Neural progenitor cell (in vitro differentiated cells): ENCODE data around the gene CTLA4. TPM values are rescaled to one million over a fixed set of nuclear protein-coding genes. Genes with fewer than 3 reads are reported as not detected.

Experiments used
- DNase-seq: peaks from one replicate; pipeline ENCODE4 v3.0.0-alpha.2; 2016; ENCODE audit warnings: low spot score
- H2AFZ ChIP-seq: fragments of 200-600 bp; sonication (generic); replicated peaks from 2 replicates; pipeline ENCODE4 v1.6.1; 2016; ENCODE audit warnings: antibody characterized with exemption
- H3F3A ChIP-seq: fragments of 200-600 bp; sonication (generic); 2 replicates; pipeline ENCODE4 v1.6.1; 2016; ENCODE audit warnings: antibody characterized with exemption, low read depth
- H3K27ac ChIP-seq: fragments of 200-600 bp; sonication (generic); 2 replicates; pipeline ENCODE4 v1.5.1; 2016; ENCODE audit warnings: mild to moderate bottlenecking
- H3K27me3 ChIP-seq: fragments of 200-600 bp; sonication (generic); 2 replicates; pipeline ENCODE4 v1.6.1; 2016; ENCODE audit warnings: mild to moderate bottlenecking, moderate library complexity
- H3K36me3 ChIP-seq: fragments of 200-600 bp; sonication (generic); 2 replicates; pipeline ENCODE4 v1.5.1; 2016
- H3K4me1 ChIP-seq: fragments of 200-600 bp; sonication (generic); 2 replicates; pipeline ENCODE4 v1.6.1; 2016; ENCODE audit warnings: mixed run types
- H3K4me2 ChIP-seq: fragments of 200-600 bp; sonication (generic); 2 replicates; pipeline ENCODE4 v1.6.1; 2016
- H3K4me3 ChIP-seq: fragments of 200-600 bp; sonication (generic); 2 replicates; pipeline ENCODE4 v1.5.1; 2016
- H3K79me2 ChIP-seq: fragments of 200-600 bp; sonication (generic); 2 replicates; pipeline ENCODE4 v1.6.1; 2016; ENCODE audit warnings: low read depth
- H3K9ac ChIP-seq: fragments of 200-600 bp; sonication (generic); 2 replicates; pipeline ENCODE4 v1.6.1; 2016
- H3K9me3 ChIP-seq: fragments of 200-600 bp; sonication (generic); 2 replicates; pipeline ENCODE4 v1.5.1; 2016; ENCODE audit warnings: low read depth
- H4K20me1 ChIP-seq: fragments of 200-600 bp; sonication (generic); 2 replicates; pipeline ENCODE4 v1.6.1; 2016; ENCODE audit warnings: low read depth
- H3K27ac Mint-ChIP-seq: 3 replicates; pipeline ENCODE4 v1.8.0; 2021; ENCODE audit warnings: mixed read lengths
- H3K27me3 Mint-ChIP-seq: 2 replicates; pipeline ENCODE4 v1.8.0; 2022; ENCODE audit warnings: low read depth, mild to moderate bottlenecking, inconsistent platforms, moderate library complexity, mixed read lengths; ENCODE audit not compliant: insufficient read depth
- H3K36me3 Mint-ChIP-seq: 3 replicates; pipeline ENCODE4 v1.8.0; 2021; ENCODE audit warnings: mixed read lengths
- H3K4me1 Mint-ChIP-seq: 3 replicates; pipeline ENCODE4 v1.8.0; 2021; ENCODE audit warnings: mixed read lengths
- H3K4me3 Mint-ChIP-seq: 3 replicates; pipeline ENCODE4 v1.8.0; 2021; ENCODE audit warnings: mild to moderate bottlenecking, moderate library complexity, mixed read lengths
- H3K9me3 Mint-ChIP-seq: 3 replicates; pipeline ENCODE4 v1.8.0; 2020; ENCODE audit warnings: mixed read lengths
- EZH2 ChIP-seq: fragments of 200-600 bp; sonication (generic); IDR thresholded peaks from 2 replicates; pipeline ENCODE4 v1.6.1; 2017; ENCODE audit warnings: antibody characterized with exemption, mild to moderate bottlenecking, moderate library complexity
- EZH2phosphoT487 ChIP-seq: fragments of 200-600 bp; sonication (generic); IDR thresholded peaks from 2 replicates; pipeline ENCODE4 v1.6.1; 2017; ENCODE audit warnings: antibody characterized with exemption
- total RNA-seq: library from RNA; depleted of rRNA; stranded (reverse); fragments of >200 nt; gene quantifications from 2 replicates; pipeline ENCODE4 v1.2.3, GENCODE V29; 2015; ENCODE audit warnings: low replicate concordance
- TF ChIP-seq, protein P1 (sequence below): fragments of 200-600 bp; sonication (generic); IDR thresholded peaks from 2 replicates; pipeline ENCODE4 v1.5.1; 2017; ENCODE audit warnings: antibody characterized with exemption, mild to moderate bottlenecking

CTLA4 gene
- total RNA-seq, 1 donor from 2014 or later, result not detected

DNA sequence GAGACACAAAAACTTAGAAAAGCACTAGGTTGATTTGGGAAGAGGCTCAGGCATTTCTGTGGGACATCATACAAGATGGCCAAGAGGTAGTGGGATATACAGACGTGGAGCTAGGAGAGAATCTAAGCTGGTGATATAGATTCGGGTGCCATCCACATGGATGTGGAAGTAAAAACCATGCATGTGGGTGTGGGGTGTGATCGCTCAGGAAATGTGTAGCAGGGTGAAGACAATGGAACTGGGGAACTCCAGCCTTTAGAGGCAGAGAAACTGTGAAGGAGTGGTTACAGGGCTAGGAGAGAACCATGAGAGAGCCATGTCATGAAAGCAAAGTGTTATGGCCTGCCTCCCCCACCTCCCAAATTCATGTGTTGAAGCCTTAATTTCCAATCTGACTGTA, 43.0 kb upstream of the CTLA4 start:
- Mint-ChIP-seq H3K4me3 (no peak overlapping the region), H3K36me3 (no peaks in the 10 kb centered on the region), H3K9me3 (peaks cover 2% of the 10 kb centered on the region), H3K27ac (no peak overlapping the region), H3K27me3 (peaks cover 3% of the 10 kb centered on the region), H3K4me1 (peaks cover 4% of the 10 kb centered on the region)
- no peak overlapping the region for H3K9ac ChIP-seq
- no peaks in the 10 kb centered on the region for H3K27me3 ChIP-seq
- H3K4me2 ChIP-seq, result no peak overlapping the region
- H3K79me2 ChIP-seq, result no peaks in the 10 kb centered on the region
- H4K20me1 ChIP-seq, result no peaks in the 10 kb centered on the region
- H3K4me1 ChIP-seq, result no peaks in the 10 kb centered on the region
- H3F3A ChIP-seq, result no peaks in the 10 kb centered on the region
- no peak for DNase-seq
- H3K9me3 ChIP-seq, result no peaks in the 10 kb centered on the region
- H3K36me3 ChIP-seq, result no peaks in the 10 kb centered on the region
- TF ChIP-seq EZH2 (no peak), EZH2phosphoT487 (no peak)
- TF ChIP-seq, protein P1, sequence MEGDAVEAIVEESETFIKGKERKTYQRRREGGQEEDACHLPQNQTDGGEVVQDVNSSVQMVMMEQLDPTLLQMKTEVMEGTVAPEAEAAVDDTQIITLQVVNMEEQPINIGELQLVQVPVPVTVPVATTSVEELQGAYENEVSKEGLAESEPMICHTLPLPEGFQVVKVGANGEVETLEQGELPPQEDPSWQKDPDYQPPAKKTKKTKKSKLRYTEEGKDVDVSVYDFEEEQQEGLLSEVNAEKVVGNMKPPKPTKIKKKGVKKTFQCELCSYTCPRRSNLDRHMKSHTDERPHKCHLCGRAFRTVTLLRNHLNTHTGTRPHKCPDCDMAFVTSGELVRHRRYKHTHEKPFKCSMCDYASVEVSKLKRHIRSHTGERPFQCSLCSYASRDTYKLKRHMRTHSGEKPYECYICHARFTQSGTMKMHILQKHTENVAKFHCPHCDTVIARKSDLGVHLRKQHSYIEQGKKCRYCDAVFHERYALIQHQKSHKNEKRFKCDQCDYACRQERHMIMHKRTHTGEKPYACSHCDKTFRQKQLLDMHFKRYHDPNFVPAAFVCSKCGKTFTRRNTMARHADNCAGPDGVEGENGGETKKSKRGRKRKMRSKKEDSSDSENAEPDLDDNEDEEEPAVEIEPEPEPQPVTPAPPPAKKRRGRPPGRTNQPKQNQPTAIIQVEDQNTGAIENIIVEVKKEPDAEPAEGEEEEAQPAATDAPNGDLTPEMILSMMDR, result no peak
- H3K4me3 ChIP-seq, result no peak overlapping the region
- H3K27ac ChIP-seq, result no peak overlapping the region
- H2AFZ ChIP-seq, result no peak overlapping the region

DNA sequence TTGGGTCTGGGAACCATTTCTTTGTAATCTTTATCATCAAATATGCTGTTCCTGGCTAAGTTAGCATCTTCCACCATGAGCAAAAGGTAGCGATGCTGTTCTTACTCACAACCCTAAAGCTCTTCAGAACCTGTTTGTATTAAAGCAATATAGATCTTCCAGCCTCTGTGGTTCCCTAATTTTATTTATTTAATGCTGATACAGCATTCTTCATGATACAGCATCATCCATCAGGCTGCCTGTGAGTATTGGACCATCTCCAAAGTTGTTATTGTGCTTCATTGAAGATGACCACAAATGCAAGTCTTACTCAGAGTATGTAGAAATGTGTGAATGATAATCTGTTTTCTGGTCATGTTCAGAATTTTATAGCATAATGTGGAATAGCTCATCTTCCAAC, 40.9 kb upstream of the CTLA4 start:
- Histone ChIP-seq H3K27ac (no peak overlapping the region), H3K79me2 (no peaks in the 10 kb centered on the region), H3K27me3 (no peaks in the 10 kb centered on the region), H2AFZ (no peak overlapping the region), H3K9me3 (no peaks in the 10 kb centered on the region), H3K9ac (no peak overlapping the region), H3K36me3 (no peaks in the 10 kb centered on the region), H3K4me3 (no peak overlapping the region), H3K4me2 (no peak overlapping the region), H4K20me1 (no peaks in the 10 kb centered on the region), H3K4me1 (no peaks in the 10 kb centered on the region), H3F3A (no peaks in the 10 kb centered on the region)
- no peak overlapping the region for H3K4me3 Mint-ChIP-seq
- TF ChIP-seq EZH2 (no peak), EZH2phosphoT487 (no peak)
- TF ChIP-seq, protein P1, result no peak
- H3K9me3 Mint-ChIP-seq, result peaks cover 2% of the 10 kb centered on the region
- peaks cover 2% of the 10 kb centered on the region for H3K4me1 Mint-ChIP-seq
- peaks cover 3% of the 10 kb centered on the region for H3K27me3 Mint-ChIP-seq
- no peak overlapping the region for H3K27ac Mint-ChIP-seq
- no peaks in the 10 kb centered on the region for H3K36me3 Mint-ChIP-seq
- DNase-seq, result no peak

DNA sequence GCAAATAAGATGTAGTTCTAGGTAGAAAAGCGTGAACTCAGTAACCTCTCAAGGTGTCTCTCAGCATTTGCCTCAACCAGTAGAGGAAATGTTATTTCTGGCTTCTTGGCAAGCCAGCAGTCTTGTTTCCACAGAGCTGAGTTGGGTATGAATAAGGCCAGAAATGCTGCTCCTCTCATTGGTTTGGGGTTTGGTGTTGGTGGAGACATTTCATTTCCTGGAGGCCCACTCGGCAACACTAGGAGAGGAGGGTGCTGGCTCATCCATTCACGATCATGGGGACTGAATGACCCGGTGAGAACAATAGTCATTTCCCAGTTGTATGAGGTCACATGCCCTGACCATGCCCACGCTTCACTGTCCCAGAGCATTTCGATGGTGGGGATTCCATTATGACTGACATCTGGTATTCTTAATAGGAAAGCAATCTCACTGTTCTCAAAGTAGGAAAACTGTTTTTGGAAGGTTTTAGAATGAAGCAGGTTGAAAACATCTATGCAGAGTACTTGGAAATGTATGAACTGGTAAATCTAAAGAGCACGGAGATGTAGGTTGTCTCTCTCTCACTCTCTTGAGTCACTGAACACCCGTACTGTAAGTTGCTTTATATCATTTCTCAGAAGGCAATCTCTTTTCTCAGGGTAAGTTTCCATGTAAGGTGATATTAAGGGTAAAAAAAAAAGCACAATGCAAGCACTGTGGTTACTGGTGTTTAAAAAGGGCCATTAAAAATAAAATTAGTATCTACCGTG, 37.1 kb upstream of the CTLA4 start:
- DNase-seq, result no peak
- H3K4me1 ChIP-seq, result no peaks in the 10 kb centered on the region
- no peak overlapping the region for H3K4me3 ChIP-seq
- TF ChIP-seq, protein P1, result no peak
- TF ChIP-seq EZH2phosphoT487 (no peak), EZH2 (no peak)
- H3K27me3 Mint-ChIP-seq, result peaks cover 6% of the 10 kb centered on the region
- no peak overlapping the region for H3K4me3 Mint-ChIP-seq
- H3K79me2 ChIP-seq, result no peaks in the 10 kb centered on the region
- H3K9me3 ChIP-seq, result no peaks in the 10 kb centered on the region
- no peak overlapping the region for H2AFZ ChIP-seq
- no peaks in the 10 kb centered on the region for H3K27me3 ChIP-seq
- H3K27ac Mint-ChIP-seq, result no peak overlapping the region
- no peaks in the 10 kb centered on the region for H3K36me3 ChIP-seq
- no peak overlapping the region for H3K4me2 ChIP-seq
- no peaks in the 10 kb centered on the region for H3K4me1 Mint-ChIP-seq
- H3K9ac ChIP-seq, result no peak overlapping the region
- H3K27ac ChIP-seq, result no peak overlapping the region
- H4K20me1 ChIP-seq, result no peaks in the 10 kb centered on the region
- H3K9me3 Mint-ChIP-seq, result peaks cover 2% of the 10 kb centered on the region
- H3F3A ChIP-seq, result no peaks in the 10 kb centered on the region
- no peaks in the 10 kb centered on the region for H3K36me3 Mint-ChIP-seq
